Measurements from ENCODE around the gene TFCP2L1. TPM values are rescaled to one million over a fixed set of nuclear protein-coding genes. Genes with fewer than 3 reads are reported as not detected.
"Not testable (repeated sequence)": the region's sequence is repeated elsewhere in the genome, so short reads cannot be mapped to it uniquely, and the experiment has no call there.

The TFCP2L1 gene
- total RNA-seq, 2 donors from 2014 or later, result 11.5 to 25.7 TPM

DNA sequence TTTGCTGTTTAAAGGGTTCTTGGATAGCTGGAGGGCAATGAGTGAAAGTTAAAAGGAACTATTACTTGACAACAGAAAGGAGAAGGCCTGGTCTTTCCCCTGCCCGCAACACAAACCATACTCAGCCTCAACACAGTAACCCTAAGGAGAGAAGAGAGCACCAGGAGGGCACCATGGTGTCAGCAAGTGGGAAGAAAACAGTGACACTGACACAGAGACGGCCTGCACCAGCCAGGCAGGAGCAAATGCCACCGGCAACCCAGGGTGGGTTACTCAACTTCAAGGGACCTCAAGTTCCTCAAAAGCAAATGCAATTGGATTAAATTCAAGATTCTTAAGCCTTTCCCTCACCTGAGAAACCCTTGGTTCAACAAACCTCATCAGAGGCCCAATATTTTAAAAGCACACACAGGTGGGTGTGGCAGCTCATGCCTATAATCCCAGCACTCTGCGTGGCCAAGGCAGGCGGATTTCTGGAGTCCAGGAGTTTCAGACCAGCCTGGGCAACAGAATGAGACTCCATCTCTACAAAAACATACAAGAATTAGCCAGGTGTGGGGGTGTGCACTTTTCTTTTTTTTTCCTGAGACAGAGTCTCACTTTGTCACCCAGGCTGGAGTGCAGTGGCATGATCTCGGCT is 52.3 kb downstream of the TFCP2L1 start:
- no peak overlapping the region for H3K27ac ChIP-seq
- no peaks in the 10 kb centered on the region for H3K36me3 ChIP-seq
- intact Hi-C loops (cut with DNase I), result no loop called here
- H3K27me3 ChIP-seq (replicated peaks; ENCODE audit: insufficient read depth), result no peaks in the 10 kb centered on the region
- DNase-seq (ENCODE audit: low spot score), result no peak
- TF ChIP-seq CTCF (IDR thresholded peaks at IDR 0.05) (no peak), POLR2A (IDR thresholded peaks at IDR 0.05) (no peak), POLR2AphosphoS5 (IDR thresholded peaks at IDR 0.05) (no peak)
- 83% methylated on average over 6 of the region's 6 CpGs for WGBS
- H3K4me1 ChIP-seq (replicated peaks), result no peaks in the 10 kb centered on the region
- no peaks in the 10 kb centered on the region for H3K9me3 ChIP-seq
- no peak overlapping the region for H3K4me3 ChIP-seq

DNA sequence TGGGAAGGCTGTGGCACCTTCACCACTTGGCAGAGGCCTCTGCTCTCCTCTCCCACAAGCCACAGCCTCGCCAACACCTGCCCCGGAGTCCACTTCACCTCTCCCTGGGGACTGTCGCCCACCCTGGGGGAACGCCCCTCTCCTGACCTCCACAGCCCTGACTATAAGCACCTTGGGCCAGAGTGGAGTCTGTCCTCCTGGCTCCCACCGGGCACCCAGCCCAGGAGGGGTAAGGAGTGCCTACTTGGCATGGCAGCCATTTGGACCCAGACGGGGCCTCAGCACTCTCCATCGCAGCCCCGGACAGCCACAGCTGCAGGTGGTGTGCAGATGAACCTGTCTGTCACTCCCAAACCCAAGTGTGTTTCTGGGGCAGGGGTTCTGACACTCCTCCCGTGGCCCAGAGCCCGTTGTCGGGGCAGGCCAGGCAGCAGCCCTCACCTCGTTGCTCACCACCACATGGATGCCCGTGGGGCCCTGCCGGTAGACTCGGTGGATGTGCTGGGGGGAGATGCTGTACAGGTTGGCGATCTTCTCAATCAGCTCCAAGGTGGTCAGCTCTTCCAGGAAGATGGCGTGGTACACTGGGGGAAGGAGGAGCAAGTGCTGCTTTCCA is 53.5 kb downstream of the TFCP2L1 start:
- intact Hi-C loops (cut with DNase I), result no loop called here
- Histone ChIP-seq H3K36me3 (no peaks in the 10 kb centered on the region), H3K27ac (no peak overlapping the region), H3K27me3 (replicated peaks; ENCODE audit: insufficient read depth) (no peaks in the 10 kb centered on the region), H3K9me3 (no peaks in the 10 kb centered on the region), H3K4me3 (no peak overlapping the region), H3K4me1 (replicated peaks) (no peaks in the 10 kb centered on the region)
- WGBS, result 92% methylated on average over 17 of the region's 17 CpGs
- no peak for DNase-seq (ENCODE audit: low spot score)
- TF ChIP-seq CTCF (IDR thresholded peaks at IDR 0.05) (no peak), POLR2A (IDR thresholded peaks at IDR 0.05) (no peak), POLR2AphosphoS5 (IDR thresholded peaks at IDR 0.05) (no peak)

GRCh38 chr2:121228521-121228920 is 56.5 kb downstream of the TFCP2L1 start:
- H3K4me3 ChIP-seq, result no peak overlapping the region
- no peak overlapping the region for H3K27ac ChIP-seq
- 89% methylated on average over 6 of the region's 6 CpGs for WGBS
- TF ChIP-seq POLR2AphosphoS5 (IDR thresholded peaks at IDR 0.05) (no peak), POLR2A (IDR thresholded peaks at IDR 0.05) (no peak), CTCF (IDR thresholded peaks at IDR 0.05) (no peak)
- H3K36me3 ChIP-seq, result no peaks in the 10 kb centered on the region
- intact Hi-C loops (cut with DNase I), result no loop called here
- no peaks in the 10 kb centered on the region for H3K27me3 ChIP-seq (replicated peaks; ENCODE audit: insufficient read depth)
- no peaks in the 10 kb centered on the region for H3K9me3 ChIP-seq
- DNase-seq (ENCODE audit: low spot score), result no peak
- H3K4me1 ChIP-seq (replicated peaks), result no peaks in the 10 kb centered on the region

- H3K36me3 ChIP-seq; H3K4me1 ChIP-seq (replicated peaks); H3K27me3 ChIP-seq (replicated peaks; ENCODE audit: insufficient read depth); DNase-seq (ENCODE audit: low spot score); intact Hi-C loops (cut with DNase I); H3K9me3 ChIP-seq; H3K4me3 ChIP-seq; H3K27ac ChIP-seq: not testable (repeated sequence)
- 71% methylated on average over 18 of the region's 18 CpGs for WGBS
Observed at GRCh38 chr2:121227381-121228144, 57.4 kb downstream of the TFCP2L1 start.

- H3K36me3 ChIP-seq; H3K4me3 ChIP-seq; H3K4me1 ChIP-seq (replicated peaks); H3K9me3 ChIP-seq; H3K27ac ChIP-seq; DNase-seq (ENCODE audit: low spot score); H3K27me3 ChIP-seq (replicated peaks; ENCODE audit: insufficient read depth); intact Hi-C loops (cut with DNase I): not testable (repeated sequence)
- 94% methylated on average over 26 of the region's 26 CpGs for WGBS
Observed at GRCh38 chr2:121225681-121226080, 59.3 kb downstream of the TFCP2L1 start.
